Liver (tissue), 9 donors: ENCODE data around the gene FAM151A. TPM values are rescaled to one million over a fixed set of nuclear protein-coding genes. Genes with fewer than 3 reads are reported as not detected.

Experiments
- DNase-seq: peaks from one replicate; pipeline ENCODE4 v3.0.0-alpha.2; 2017; ENCODE audit warnings: low spot score
- H3K27ac ChIP-seq, 2 donors: one replicate each; pipeline ENCODE4 v1.7.0; 2013; ENCODE audit warnings: inconsistent platforms in 2 of 2, low read length in 2 of 2, control low read depth in 1 of 2, low read depth in 1 of 2, mild to moderate bottlenecking in 1 of 2
- H3K27me3 ChIP-seq, 4 donors: one replicate each; pipeline versions ENCODE4 v1.6.1 to v1.7.0; 2013; ENCODE audit warnings: low read length in 3 of 4, inconsistent platforms in 1 of 4, mild to moderate bottlenecking in 1 of 4, moderate library complexity in 1 of 4; ENCODE audit not compliant: control insufficient read depth in 4 of 4, insufficient read depth in 4 of 4
- H3K36me3 ChIP-seq, 4 donors: one replicate each; pipeline versions ENCODE4 v1.6.1 to v1.7.0; 2013; ENCODE audit warnings: low read length in 3 of 4, mild to moderate bottlenecking in 3 of 4, low read depth in 1 of 4, moderate library complexity in 1 of 4; ENCODE audit not compliant: control insufficient read depth in 4 of 4, insufficient read depth in 3 of 4
- H3K4me1 ChIP-seq, 4 donors: one replicate each; pipeline versions ENCODE4 v1.6.1 to v1.7.0; 2013; ENCODE audit warnings: low read length in 3 of 4, mild to moderate bottlenecking in 3 of 4, moderate library complexity in 1 of 4; ENCODE audit not compliant: control insufficient read depth in 4 of 4, insufficient read depth in 4 of 4
- H3K4me3 ChIP-seq, 3 donors: one replicate each; pipeline versions ENCODE4 v1.6.1 to v1.7.0; 2013; ENCODE audit warnings: low read length in 3 of 3, control low read depth in 1 of 3, low read depth in 1 of 3, mild to moderate bottlenecking in 1 of 3
- H3K9ac ChIP-seq, 2 donors: one replicate each; pipeline ENCODE4 v1.7.0; 2013; ENCODE audit warnings: low read length in 2 of 2, mild to moderate bottlenecking in 2 of 2, moderate library complexity in 2 of 2, control low read depth in 1 of 2, low read depth in 1 of 2
- H3K9me3 ChIP-seq, 4 donors: one replicate each; pipeline versions ENCODE4 v1.6.1 to v1.7.0; 2013; ENCODE audit warnings: low read length in 3 of 4; ENCODE audit not compliant: control insufficient read depth in 4 of 4
- FOXA1 ChIP-seq: IDR thresholded peaks from 2 replicates; pipeline ENCODE4 v1.6.1; 2016; ENCODE audit warnings: antibody characterized with exemption
- NR2F2 ChIP-seq: IDR thresholded peaks from 2 replicates; pipeline ENCODE4 v1.6.1; 2016; ENCODE audit warnings: antibody characterized with exemption
- SP1 ChIP-seq: IDR thresholded peaks from 2 replicates; pipeline ENCODE4 v1.6.1; 2018; ENCODE audit warnings: antibody characterized with exemption, mild to moderate bottlenecking
- TAF1 ChIP-seq: conservative IDR thresholded peaks from 2 replicates; pipeline ENCODE4 v1.6.1; 2016; ENCODE audit warnings: antibody characterized with exemption, mild to moderate bottlenecking
- YY1 ChIP-seq: IDR thresholded peaks from 2 replicates; pipeline ENCODE4 v1.6.1; 2016; ENCODE audit warnings: antibody characterized with exemption, mild to moderate bottlenecking
- WGBS: extraction: QIAGEN DNeasy Blood & Tissue Kit; methylation state at CpG from one replicate; pipeline ENCODE4 v1.1.7; 2013; 5-methylcytosine and 5-hydroxymethylcytosine counted together
- polyA plus RNA-seq, 2 donors: library from polyadenylated mRNA; stranded (reverse) in 1 of 2; unstranded in 1 of 2; fragments of 200-250 nt in 1 of 2; fragments of >200 nt in 1 of 2; fragmentation: Nextera tagmentation in 1 of 2; extraction: Ambion mirVana in 1 of 2; gene quantifications; one replicate each; pipeline versions ENCODE4 v1.2.1 to v1.2.3, GENCODE V29; 2013 to 2015
- total RNA-seq, 2 donors: library from RNA; depleted of rRNA; stranded (reverse); fragments of >200 nt; gene quantifications; one replicate each; pipeline ENCODE4 v1.2.3, GENCODE V29; 2014
- TF ChIP-seq, protein P1 (sequence below): fragments of 150-350 bp; IDR thresholded peaks from 2 replicates; pipeline ENCODE4 v1.5.1; 2017; ENCODE audit warnings: improper control_type of control experiment, low read depth, low read length; ENCODE audit not compliant: missing input control
- TF ChIP-seq, protein P2 (sequence below): IDR thresholded peaks from 2 replicates; pipeline ENCODE4 v1.6.1; 2016; ENCODE audit warnings: antibody characterized with exemption
- TF ChIP-seq, protein P3 (sequence below): IDR thresholded peaks from 2 replicates; pipeline ENCODE4 v1.6.1; 2016; ENCODE audit warnings: antibody characterized with exemption, mild to moderate bottlenecking
- donor health status: healthy.
- donor health status: healthy.
- donor health status: healthy.
- donor health status: healthy.
- donor health status: healthy.

FAM151A gene
- total and polyA plus RNA-seq, 4 donors, result 1.5 to 25.1 (median 4.7) TPM

DNA sequence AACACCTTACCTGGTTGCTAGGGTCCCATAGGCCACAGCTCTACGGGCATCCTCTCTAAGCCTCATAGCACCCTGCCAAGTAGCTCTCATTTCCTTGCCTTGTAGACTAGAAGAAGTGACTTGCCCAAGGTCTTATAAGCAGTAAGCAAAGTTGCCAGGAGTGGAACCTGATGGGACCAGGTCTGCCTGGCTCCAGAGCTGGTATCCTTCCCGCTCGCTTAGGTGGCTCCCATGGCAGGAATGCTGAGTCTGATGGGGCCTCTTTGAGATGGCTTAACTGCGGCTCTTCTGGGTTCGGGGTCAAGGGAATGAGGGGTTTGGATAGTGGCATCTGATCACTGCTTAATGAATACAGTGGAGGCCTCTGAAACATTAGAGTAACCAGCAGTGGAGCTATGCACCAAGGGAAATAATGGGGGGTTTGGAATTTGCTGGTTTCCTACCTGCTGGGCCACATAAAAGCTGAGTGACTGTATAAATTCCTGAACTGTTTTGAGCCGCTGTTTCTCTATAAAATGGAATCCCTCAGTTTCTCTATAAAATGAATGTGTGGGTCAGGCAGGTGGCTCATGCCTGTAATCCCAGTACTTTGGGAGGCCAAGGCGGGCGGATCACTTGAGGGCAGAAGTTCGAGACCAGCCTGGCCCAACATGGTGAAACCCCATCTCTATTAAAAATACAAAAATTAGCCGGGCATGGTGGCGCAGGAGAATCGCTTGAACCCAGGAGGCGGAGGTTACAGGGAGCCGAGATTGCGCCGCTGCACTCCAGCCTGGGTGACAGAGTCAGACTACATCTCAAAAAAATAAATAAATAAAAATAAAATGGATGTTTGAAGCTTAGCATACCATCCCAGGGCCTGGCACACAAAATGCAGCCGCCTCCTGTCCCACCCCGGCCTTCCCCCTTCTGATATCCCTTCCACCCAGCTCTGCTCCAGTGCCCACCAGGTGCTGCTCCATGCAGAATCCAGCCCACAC, 12.4 kb downstream of the FAM151A start:
- DNase-seq, result no peak
- peaks cover 0 to 34% (median 7%) of the 10 kb centered on the region in 4 donors for H3K36me3 ChIP-seq
- no peaks in the 10 kb centered on the region for H3K9me3 ChIP-seq
- WGBS, result 97% methylated on average over 18 of the region's 18 CpGs
- no peak overlapping the region for H3K4me3 ChIP-seq
- H3K9ac ChIP-seq, result no peak overlapping the region
- H3K27ac ChIP-seq, result no peak overlapping the region
- TF ChIP-seq SP1 (no peak), TAF1 (no peak), NR2F2 (no peak), FOXA1 (no peak), YY1 (no peak)
- TF ChIP-seq, protein P1, sequence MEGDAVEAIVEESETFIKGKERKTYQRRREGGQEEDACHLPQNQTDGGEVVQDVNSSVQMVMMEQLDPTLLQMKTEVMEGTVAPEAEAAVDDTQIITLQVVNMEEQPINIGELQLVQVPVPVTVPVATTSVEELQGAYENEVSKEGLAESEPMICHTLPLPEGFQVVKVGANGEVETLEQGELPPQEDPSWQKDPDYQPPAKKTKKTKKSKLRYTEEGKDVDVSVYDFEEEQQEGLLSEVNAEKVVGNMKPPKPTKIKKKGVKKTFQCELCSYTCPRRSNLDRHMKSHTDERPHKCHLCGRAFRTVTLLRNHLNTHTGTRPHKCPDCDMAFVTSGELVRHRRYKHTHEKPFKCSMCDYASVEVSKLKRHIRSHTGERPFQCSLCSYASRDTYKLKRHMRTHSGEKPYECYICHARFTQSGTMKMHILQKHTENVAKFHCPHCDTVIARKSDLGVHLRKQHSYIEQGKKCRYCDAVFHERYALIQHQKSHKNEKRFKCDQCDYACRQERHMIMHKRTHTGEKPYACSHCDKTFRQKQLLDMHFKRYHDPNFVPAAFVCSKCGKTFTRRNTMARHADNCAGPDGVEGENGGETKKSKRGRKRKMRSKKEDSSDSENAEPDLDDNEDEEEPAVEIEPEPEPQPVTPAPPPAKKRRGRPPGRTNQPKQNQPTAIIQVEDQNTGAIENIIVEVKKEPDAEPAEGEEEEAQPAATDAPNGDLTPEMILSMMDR, result no peak
- H3K27me3 ChIP-seq, result no peaks in the 10 kb centered on the region
- H3K4me1 ChIP-seq, result no peaks in the 10 kb centered on the region

DNA sequence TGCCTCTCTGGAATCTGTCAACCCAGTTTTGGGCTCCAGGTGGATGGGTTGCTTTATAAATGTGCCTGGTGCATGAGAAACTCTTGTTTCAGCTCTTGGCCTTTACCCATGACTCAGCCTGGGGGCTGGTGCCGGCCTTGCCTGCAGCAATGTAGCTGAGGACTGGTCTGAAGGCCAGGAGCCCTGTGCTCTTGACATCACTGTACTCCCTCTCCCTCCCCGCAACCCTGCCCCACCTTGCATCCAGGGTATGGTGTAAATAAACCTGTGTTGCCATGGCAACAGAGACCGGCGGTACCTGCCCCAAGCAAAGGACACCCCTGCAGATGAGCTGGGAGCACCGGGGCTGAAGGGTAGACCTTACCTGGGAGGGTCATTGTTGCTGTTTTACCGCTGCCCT, 13.3 kb downstream of the FAM151A start:
- WGBS, result 90% methylated on average over 6 of the region's 6 CpGs
- peaks cover 0 to 25% (median 6%) of the 10 kb centered on the region in 4 donors for H3K36me3 ChIP-seq
- no peaks in the 10 kb centered on the region for H3K4me1 ChIP-seq
- TF ChIP-seq, protein P1, result no peak
- TF ChIP-seq, protein P2, sequence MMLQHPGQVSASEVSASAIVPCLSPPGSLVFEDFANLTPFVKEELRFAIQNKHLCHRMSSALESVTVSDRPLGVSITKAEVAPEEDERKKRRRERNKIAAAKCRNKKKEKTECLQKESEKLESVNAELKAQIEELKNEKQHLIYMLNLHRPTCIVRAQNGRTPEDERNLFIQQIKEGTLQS, result no peak
- TF ChIP-seq, protein P3, sequence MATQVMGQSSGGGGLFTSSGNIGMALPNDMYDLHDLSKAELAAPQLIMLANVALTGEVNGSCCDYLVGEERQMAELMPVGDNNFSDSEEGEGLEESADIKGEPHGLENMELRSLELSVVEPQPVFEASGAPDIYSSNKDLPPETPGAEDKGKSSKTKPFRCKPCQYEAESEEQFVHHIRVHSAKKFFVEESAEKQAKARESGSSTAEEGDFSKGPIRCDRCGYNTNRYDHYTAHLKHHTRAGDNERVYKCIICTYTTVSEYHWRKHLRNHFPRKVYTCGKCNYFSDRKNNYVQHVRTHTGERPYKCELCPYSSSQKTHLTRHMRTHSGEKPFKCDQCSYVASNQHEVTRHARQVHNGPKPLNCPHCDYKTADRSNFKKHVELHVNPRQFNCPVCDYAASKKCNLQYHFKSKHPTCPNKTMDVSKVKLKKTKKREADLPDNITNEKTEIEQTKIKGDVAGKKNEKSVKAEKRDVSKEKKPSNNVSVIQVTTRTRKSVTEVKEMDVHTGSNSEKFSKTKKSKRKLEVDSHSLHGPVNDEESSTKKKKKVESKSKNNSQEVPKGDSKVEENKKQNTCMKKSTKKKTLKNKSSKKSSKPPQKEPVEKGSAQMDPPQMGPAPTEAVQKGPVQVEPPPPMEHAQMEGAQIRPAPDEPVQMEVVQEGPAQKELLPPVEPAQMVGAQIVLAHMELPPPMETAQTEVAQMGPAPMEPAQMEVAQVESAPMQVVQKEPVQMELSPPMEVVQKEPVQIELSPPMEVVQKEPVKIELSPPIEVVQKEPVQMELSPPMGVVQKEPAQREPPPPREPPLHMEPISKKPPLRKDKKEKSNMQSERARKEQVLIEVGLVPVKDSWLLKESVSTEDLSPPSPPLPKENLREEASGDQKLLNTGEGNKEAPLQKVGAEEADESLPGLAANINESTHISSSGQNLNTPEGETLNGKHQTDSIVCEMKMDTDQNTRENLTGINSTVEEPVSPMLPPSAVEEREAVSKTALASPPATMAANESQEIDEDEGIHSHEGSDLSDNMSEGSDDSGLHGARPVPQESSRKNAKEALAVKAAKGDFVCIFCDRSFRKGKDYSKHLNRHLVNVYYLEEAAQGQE, result no peak
- H3K9ac ChIP-seq, result no peak overlapping the region
- no peak overlapping the region for H3K4me3 ChIP-seq
- no peak overlapping the region for H3K27ac ChIP-seq
- H3K9me3 ChIP-seq, result no peaks in the 10 kb centered on the region
- no peak for DNase-seq
- H3K27me3 ChIP-seq, result no peaks in the 10 kb centered on the region
